ENCODE results near the gene OSTF1. TPM values are rescaled to one million over a fixed set of nuclear protein-coding genes. Genes with fewer than 3 reads are reported as not detected.

OSTF1 gene
- 24.8 TPM for total RNA-seq

GRCh38 chr9:75087824-75088645 lies at the start of gene OSTF1, which contains the start of gene NMRK1:
Gene OSTF1, plus strand, starts transcription at chr9:75088514. Its CDS starts 179 bp downstream, at chr9:75088693.
Gene NMRK1, minus strand, starts transcription at chr9:75088155. Its CDS starts 5,040 bp downstream, at chr9:75083115.

Other genes starting within 250 kb of the OSTF1 start
- gene TRPM6, start 200.6 kb upstream of the OSTF1 start, total RNA-seq: 0.44 TPM
- 7.2 TPM for gene C9orf40, start 135.6 kb upstream of the OSTF1 start, total RNA-seq
- 63.8 TPM for gene CARNMT1, start 60.2 kb upstream of the OSTF1 start, total RNA-seq
- 28.4 TPM for gene NMRK1, start 359 bp upstream of the OSTF1 start, total RNA-seq

Data from camera-type eye (tissue), 1 donor.